ENCODE results near the gene ZSCAN12. TPM values are rescaled to one million over a fixed set of nuclear protein-coding genes. Genes with fewer than 3 reads are reported as not detected.

Gene ZSCAN12
- total RNA-seq, 1 experiment from 2014 or later = 12.6 TPM

DNA sequence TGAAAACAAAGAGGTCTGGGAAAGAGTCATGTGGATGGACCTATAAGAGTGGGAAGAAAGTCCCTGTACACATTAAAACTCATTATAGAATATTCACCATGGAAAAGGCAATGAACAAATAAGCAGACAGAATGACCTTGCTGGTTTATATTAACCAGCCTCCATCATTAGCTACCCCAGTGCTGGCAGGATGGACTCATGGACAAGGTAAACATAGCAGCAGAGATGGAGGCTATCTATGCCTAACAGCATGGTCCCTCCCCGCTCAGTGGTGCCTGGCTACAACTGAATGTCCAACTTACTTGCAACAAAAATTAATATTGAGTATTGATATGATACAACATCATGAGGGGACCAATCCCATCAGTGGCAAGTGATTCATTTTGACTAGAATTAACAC lies 54.3 kb downstream of the ZSCAN12 start:
- H3K27me3 Mint-ChIP-seq (ENCODE audit: low read depth) = peaks cover 29% of the 10 kb centered on the region
- no peak for DNase-seq
- H4K20me1 ChIP-seq (ENCODE audit: control insufficient read depth, insufficient read depth, insufficient read length) = no peaks in the 10 kb centered on the region
- no peak overlapping the region for H3K9ac ChIP-seq (ENCODE audit: extremely low read depth, insufficient read length, low read length)
- H3K4me1 ChIP-seq (ENCODE audit: insufficient read depth, low read length) = no peaks in the 10 kb centered on the region
- H3K4me2 ChIP-seq (ENCODE audit: insufficient read depth, insufficient read length, low read length) = no peak overlapping the region
- H3K9me3 ChIP-seq (ENCODE audit: control insufficient read depth, low read depth, low read length) = no peaks in the 10 kb centered on the region
- no peak overlapping the region for H3T11ph ChIP-seq (ENCODE audit: low read length)
- H2AFZ ChIP-seq (ENCODE audit: low read length) = no peak overlapping the region
- H3K36me3 Mint-ChIP-seq (ENCODE audit: insufficient read depth in 1 of 3, low read depth in 3 of 3) = no peaks in the 10 kb centered on the region
- no peak overlapping the region for H3K4me3 Mint-ChIP-seq
- H3K56ac ChIP-seq (ENCODE audit: insufficient read length, low read depth, low read length) = no peak overlapping the region
- H3K79me2 ChIP-seq (ENCODE audit: insufficient read depth, low read length) = no peaks in the 10 kb centered on the region; the same call in 1 of the 2 replicates
- H3K14ac ChIP-seq (ENCODE audit: insufficient read depth, low read length) = no peak overlapping the region
- no peak overlapping the region for H4K8ac ChIP-seq (replicated peaks; ENCODE audit: insufficient read length, low read depth, low read length)
- H2BK5ac ChIP-seq (ENCODE audit: insufficient read length, low read length) = no peak overlapping the region
- H3K27ac Mint-ChIP-seq = no peak overlapping the region
- H3K27me3 ChIP-seq (ENCODE audit: insufficient read depth, low read length) = no peaks in the 10 kb centered on the region; the same call in 1 of the 2 replicates
- no peak overlapping the region for H3K4ac ChIP-seq (ENCODE audit: low read depth, low read length)
- H3K9me3 Mint-ChIP-seq = no peaks in the 10 kb centered on the region; a peak in 1 of 5 replicates
- H3K23me2 ChIP-seq (ENCODE audit: insufficient read length, low read depth, low read length, poor library complexity, severe bottlenecking) = peaks cover 6% of the 10 kb centered on the region
- WGBS (ENCODE audit: extremely low coverage, insufficient read length, low lambda C conversion rate) = no CpG with 5 or more reads among the region's 1 CpG
- H3K23ac ChIP-seq (ENCODE audit: insufficient read length, low read depth, low read length) = no peak overlapping the region
- H2BK15ac ChIP-seq (ENCODE audit: low read depth, low read length) = no peak overlapping the region
- TF ChIP-seq, protein P1, sequence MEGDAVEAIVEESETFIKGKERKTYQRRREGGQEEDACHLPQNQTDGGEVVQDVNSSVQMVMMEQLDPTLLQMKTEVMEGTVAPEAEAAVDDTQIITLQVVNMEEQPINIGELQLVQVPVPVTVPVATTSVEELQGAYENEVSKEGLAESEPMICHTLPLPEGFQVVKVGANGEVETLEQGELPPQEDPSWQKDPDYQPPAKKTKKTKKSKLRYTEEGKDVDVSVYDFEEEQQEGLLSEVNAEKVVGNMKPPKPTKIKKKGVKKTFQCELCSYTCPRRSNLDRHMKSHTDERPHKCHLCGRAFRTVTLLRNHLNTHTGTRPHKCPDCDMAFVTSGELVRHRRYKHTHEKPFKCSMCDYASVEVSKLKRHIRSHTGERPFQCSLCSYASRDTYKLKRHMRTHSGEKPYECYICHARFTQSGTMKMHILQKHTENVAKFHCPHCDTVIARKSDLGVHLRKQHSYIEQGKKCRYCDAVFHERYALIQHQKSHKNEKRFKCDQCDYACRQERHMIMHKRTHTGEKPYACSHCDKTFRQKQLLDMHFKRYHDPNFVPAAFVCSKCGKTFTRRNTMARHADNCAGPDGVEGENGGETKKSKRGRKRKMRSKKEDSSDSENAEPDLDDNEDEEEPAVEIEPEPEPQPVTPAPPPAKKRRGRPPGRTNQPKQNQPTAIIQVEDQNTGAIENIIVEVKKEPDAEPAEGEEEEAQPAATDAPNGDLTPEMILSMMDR (conservative IDR thresholded peaks at IDR 0.05) = no peak
- no peak overlapping the region for H2AK5ac ChIP-seq (ENCODE audit: insufficient read length, low read length)
- no peak overlapping the region for H3K18ac ChIP-seq (ENCODE audit: insufficient read length, low read depth, low read length)
- no peak overlapping the region for H2BK120ac ChIP-seq (ENCODE audit: low read depth, low read length, poor library complexity, severe bottlenecking)
- no peak overlapping the region for H2BK20ac ChIP-seq (ENCODE audit: low read depth, low read length, poor library complexity, severe bottlenecking)
- no peak overlapping the region for H4K91ac ChIP-seq (ENCODE audit: insufficient read length, low read depth, low read length)
- no peak overlapping the region for H2BK12ac ChIP-seq (ENCODE audit: insufficient read length, low read depth, low read length)
- H3K4me1 Mint-ChIP-seq = peaks cover 3 to 4% of the 10 kb centered on the region in 2 experiments; a peak in 1 of 4 replicates
- no peak overlapping the region for H4K5ac ChIP-seq (ENCODE audit: insufficient read length, low read depth, low read length)
- no peaks in the 10 kb centered on the region for H3K79me1 ChIP-seq (ENCODE audit: insufficient read depth, low read depth, low read length, poor library complexity, severe bottlenecking)
- H3K27ac ChIP-seq (ENCODE audit: insufficient read length, low read depth, low read length) = no peak overlapping the region

Measured in H9 (cell line).